ENCODE results near the gene CFAP97D2. TPM values are rescaled to one million over a fixed set of nuclear protein-coding genes. Genes with fewer than 3 reads are reported as not detected.
A peak's percentile ranks its signal among the peaks of the same experiment; 100 is the strongest.
"Not testable (repeated sequence)": the region's sequence is repeated elsewhere in the genome, so short reads cannot be mapped to it uniquely, and the experiment has no call there.

The CFAP97D2 gene
- total RNA-seq, 1 donor from 2014 or later, result not detected

GRCh38 chr13:114142640-114143490 is 36.2 kb upstream of the CFAP97D2 start:
- no peak for DNase-seq (ENCODE audit: low read depth)

GRCh38 chr13:114143806-114144605 is 35.1 kb upstream of the CFAP97D2 start:
- DNase-seq (ENCODE audit: low read depth), result no peak

GRCh38 chr13:114144606-114145244 is 34.3 kb upstream of the CFAP97D2 start:
- DNase-seq (ENCODE audit: low read depth), result no peak

GRCh38 chr13:114145256-114145655 is 33.8 kb upstream of the CFAP97D2 start:
- no peak for DNase-seq (ENCODE audit: low read depth)

- no peak for DNase-seq (ENCODE audit: low read depth)
Measured at GRCh38 chr13:114145722-114146121, 33.3 kb upstream of the CFAP97D2 start.

- no peak for DNase-seq (ENCODE audit: low read depth)
Measured at GRCh38 chr13:114146173-114146572, 32.9 kb upstream of the CFAP97D2 start.

- DNase-seq (ENCODE audit: low read depth), result no peak
Measured at GRCh38 chr13:114146629-114147028, 32.4 kb upstream of the CFAP97D2 start.

GRCh38 chr13:114147803-114148520 is 31.1 kb upstream of the CFAP97D2 start:
- no peak for DNase-seq (ENCODE audit: low read depth)

- DNase-seq (ENCODE audit: low read depth), result peak; percentile 56
Measured at GRCh38 chr13:114148521-114148855, 30.6 kb upstream of the CFAP97D2 start.

- not testable (repeated sequence) for DNase-seq (ENCODE audit: low read depth)
Measured at GRCh38 chr13:114148886-114149285, 30.2 kb upstream of the CFAP97D2 start.

- no peak for DNase-seq (ENCODE audit: low read depth)
Measured at GRCh38 chr13:114149774-114150740, 29.0 kb upstream of the CFAP97D2 start.

GRCh38 chr13:114151031-114151430 is 28.0 kb upstream of the CFAP97D2 start:
- no peak for DNase-seq (ENCODE audit: low read depth)

GRCh38 chr13:114151565-114152284 is 27.3 kb upstream of the CFAP97D2 start:
- no peak for DNase-seq (ENCODE audit: low read depth)

GRCh38 chr13:114152285-114152645 is 26.8 kb upstream of the CFAP97D2 start:
- DNase-seq (ENCODE audit: low read depth), result no peak

- DNase-seq (ENCODE audit: low read depth), result no peak
Measured at GRCh38 chr13:114152831-114153371, 26.2 kb upstream of the CFAP97D2 start.

GRCh38 chr13:114153485-114154080 is 25.5 kb upstream of the CFAP97D2 start:
- no peak for DNase-seq (ENCODE audit: low read depth)

GRCh38 chr13:114154476-114154875 is 24.6 kb upstream of the CFAP97D2 start:
- DNase-seq (ENCODE audit: low read depth), result no peak

- no peak for DNase-seq (ENCODE audit: low read depth)
Measured at GRCh38 chr13:114155320-114155719, 23.7 kb upstream of the CFAP97D2 start.

All from myocyte (in vitro differentiated cells).